Activated CD8-positive, alpha-beta T cell treated with anti-CD3 and anti-CD28 coated beads, Interleukin-2, amount 10 ng/mL, durations not matched to agents 7 days and 5 days (primary cell): ENCODE data around the gene SPIN1. TPM values are rescaled to one million over a fixed set of nuclear protein-coding genes. Genes with fewer than 3 reads are reported as not detected.

Experiments used
- ATAC-seq: fragments of 150-1000 bp; cut with Tn5 transposase; one replicate; pipeline ENCODE4 v1.10.0; 2021; ENCODE audit warnings: moderate library complexity
- CTCF ChIA-PET: fragments of 350-600 bp; sonication (Branson Sonifier 250); formaldehyde crosslinking; loops from one replicate; lab custom pipeline; 2021; ENCODE audit warnings: antibody characterized with exemption; lab: Charles Lee
- POLR2A ChIA-PET: fragments of 350-600 bp; sonication (Branson Sonifier 250); formaldehyde crosslinking; loops from one replicate; lab custom pipeline; 2021; ENCODE audit warnings: antibody characterized with exemption; lab: Charles Lee
- DNase-seq: peaks from one replicate; pipeline ENCODE4 v3.0.0-alpha.2; 2020
- H3K27ac Mint-ChIP-seq: one replicate; pipeline ENCODE4 v1.8.0; 2021; ENCODE audit warnings: mild to moderate bottlenecking, mixed read lengths
- H3K27me3 Mint-ChIP-seq: one replicate; pipeline ENCODE4 v1.8.0; 2021; ENCODE audit warnings: low read depth, mixed read lengths
- H3K36me3 Mint-ChIP-seq: one replicate; pipeline ENCODE4 v1.8.0; 2021; ENCODE audit warnings: low read depth, mixed read lengths
- H3K4me1 Mint-ChIP-seq: one replicate; pipeline ENCODE4 v1.8.0; 2021; ENCODE audit warnings: low read depth, mixed read lengths
- H3K4me3 Mint-ChIP-seq: one replicate; pipeline ENCODE4 v1.8.0; 2021; ENCODE audit warnings: mild to moderate bottlenecking, mixed read lengths
- H3K9me3 Mint-ChIP-seq: one replicate; pipeline ENCODE4 v1.8.0; 2022; ENCODE audit warnings: mixed read lengths; ENCODE audit not compliant: insufficient read depth
- total RNA-seq, 2 experiments: library from RNA; stranded (reverse); gene quantifications; one replicate each; pipeline ENCODE4 v1.2.3, GENCODE V29; 2021

SPIN1 gene
- total RNA-seq, 2 experiments from 2014 or later, result 50.5 to 54.4 TPM

DNA sequence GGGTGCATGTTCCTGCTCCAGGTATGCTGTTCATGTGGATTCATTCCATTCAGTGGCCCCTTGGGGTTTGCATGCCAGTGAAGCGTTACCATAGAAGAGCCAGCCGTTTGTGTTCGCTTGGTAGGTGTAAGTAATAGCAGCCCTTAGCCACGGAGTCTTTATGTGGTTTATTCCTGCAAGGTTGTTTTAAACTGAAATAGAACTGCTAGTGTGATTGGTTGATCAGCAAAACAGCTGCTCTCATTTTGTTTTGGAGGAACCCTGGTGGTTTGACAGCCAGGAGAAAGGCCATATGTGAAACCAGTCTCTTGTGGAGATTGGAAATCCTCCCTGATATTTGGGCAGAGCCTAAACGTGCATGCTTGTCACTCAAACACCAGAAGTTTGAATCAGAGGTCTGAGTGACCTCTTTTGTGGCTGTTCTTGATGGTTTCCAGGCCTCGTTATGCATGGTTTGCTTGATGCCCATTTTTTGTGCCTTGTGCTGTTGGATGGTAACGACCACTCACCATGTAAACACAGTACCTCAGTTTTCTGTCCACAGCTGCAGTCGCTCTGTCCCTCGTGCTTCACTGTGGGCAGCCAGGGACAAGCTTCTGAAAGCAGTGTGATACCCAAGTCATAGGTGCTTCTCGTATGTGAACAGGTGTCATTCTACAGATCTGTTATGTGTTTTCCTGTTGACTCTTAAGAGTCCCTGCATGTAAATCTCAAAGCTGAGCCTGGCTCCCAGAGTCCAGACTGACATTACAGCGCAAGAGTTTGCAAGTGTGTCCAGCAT lies 88.4 kb downstream of the SPIN1 start:
- POLR2A ChIA-PET, result interaction anchor here (0.6 kb wide), 1 partner anchor 519 kb away, joined by 3 read pairs; no protein-coding TSS in a partner anchor
- no peak overlapping the region for H3K4me3 Mint-ChIP-seq
- peaks cover 19% of the 10 kb centered on the region for H3K36me3 Mint-ChIP-seq
- ATAC-seq, result no peak
- DNase-seq, result no peak
- peaks cover 20% of the 10 kb centered on the region for H3K4me1 Mint-ChIP-seq
- H3K27ac Mint-ChIP-seq, result no peak overlapping the region
- H3K9me3 Mint-ChIP-seq, result no peaks in the 10 kb centered on the region
- no peaks in the 10 kb centered on the region for H3K27me3 Mint-ChIP-seq
- CTCF ChIA-PET, result no interaction called here

DNA sequence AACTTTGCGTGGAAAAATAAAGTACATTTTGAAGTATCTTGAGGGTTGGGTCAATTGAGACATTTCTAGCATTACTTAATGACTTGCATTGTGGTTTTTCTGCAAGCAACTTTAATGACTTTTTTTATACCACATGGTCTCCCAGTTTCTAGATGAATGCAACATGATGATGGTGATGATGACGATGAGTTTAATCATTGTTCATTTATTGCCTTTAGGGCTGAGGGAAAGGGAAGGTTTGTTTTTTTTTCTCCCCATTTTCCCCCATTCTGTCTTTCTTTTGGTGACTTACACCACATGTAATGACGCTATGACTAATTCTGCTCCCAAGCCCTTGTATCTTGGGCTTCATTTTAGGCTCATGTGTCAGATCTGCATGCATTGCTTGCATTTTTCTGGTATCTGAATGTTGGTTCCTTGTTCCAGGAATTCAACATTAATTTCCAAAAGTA lies 89.1 kb downstream of the SPIN1 start:
- CTCF ChIA-PET, result no interaction called here
- Mint-ChIP-seq H3K27me3 (no peaks in the 10 kb centered on the region), H3K4me3 (no peak overlapping the region), H3K9me3 (no peaks in the 10 kb centered on the region), H3K4me1 (peaks cover 20% of the 10 kb centered on the region), H3K36me3 (peaks cover 19% of the 10 kb centered on the region), H3K27ac (no peak overlapping the region)
- DNase-seq, result no peak
- no peak for ATAC-seq
- POLR2A ChIA-PET, result no interaction called here

GRCh38 chr9:88478246-88478645 lies 90.0 kb downstream of the SPIN1 start:
- Mint-ChIP-seq H3K4me3 (no peak overlapping the region), H3K9me3 (no peaks in the 10 kb centered on the region), H3K27me3 (no peaks in the 10 kb centered on the region), H3K4me1 (peaks cover 20% of the 10 kb centered on the region), H3K27ac (no peak overlapping the region), H3K36me3 (peaks cover 19% of the 10 kb centered on the region)
- DNase-seq (no peak), ATAC-seq (no peak)
- ChIA-PET CTCF (no interaction called here), POLR2A (no interaction called here)

GRCh38 chr9:88481933-88482332 lies 93.7 kb downstream of the SPIN1 start:
- Mint-ChIP-seq H3K36me3 (peaks cover 6% of the 10 kb centered on the region), H3K27ac (no peak overlapping the region), H3K4me1 (peaks cover 8% of the 10 kb centered on the region), H3K4me3 (no peak overlapping the region), H3K27me3 (no peaks in the 10 kb centered on the region), H3K9me3 (no peaks in the 10 kb centered on the region)
- DNase-seq, result no peak
- CTCF ChIA-PET, result no interaction called here
- no peak for ATAC-seq
- POLR2A ChIA-PET, result no interaction called here

- Mint-ChIP-seq H3K9me3 (no peaks in the 10 kb centered on the region), H3K27me3 (no peaks in the 10 kb centered on the region), H3K4me1 (no peaks in the 10 kb centered on the region), H3K4me3 (no peak overlapping the region), H3K36me3 (peaks cover 2% of the 10 kb centered on the region), H3K27ac (no peak overlapping the region)
- CTCF ChIA-PET, result no interaction called here
- DNase-seq (no peak), ATAC-seq (no peak)
- POLR2A ChIA-PET, result no interaction called here
These were observed 99.9 kb downstream of the SPIN1 start for GRCh38 chr9:88488166-88488565.

DNA sequence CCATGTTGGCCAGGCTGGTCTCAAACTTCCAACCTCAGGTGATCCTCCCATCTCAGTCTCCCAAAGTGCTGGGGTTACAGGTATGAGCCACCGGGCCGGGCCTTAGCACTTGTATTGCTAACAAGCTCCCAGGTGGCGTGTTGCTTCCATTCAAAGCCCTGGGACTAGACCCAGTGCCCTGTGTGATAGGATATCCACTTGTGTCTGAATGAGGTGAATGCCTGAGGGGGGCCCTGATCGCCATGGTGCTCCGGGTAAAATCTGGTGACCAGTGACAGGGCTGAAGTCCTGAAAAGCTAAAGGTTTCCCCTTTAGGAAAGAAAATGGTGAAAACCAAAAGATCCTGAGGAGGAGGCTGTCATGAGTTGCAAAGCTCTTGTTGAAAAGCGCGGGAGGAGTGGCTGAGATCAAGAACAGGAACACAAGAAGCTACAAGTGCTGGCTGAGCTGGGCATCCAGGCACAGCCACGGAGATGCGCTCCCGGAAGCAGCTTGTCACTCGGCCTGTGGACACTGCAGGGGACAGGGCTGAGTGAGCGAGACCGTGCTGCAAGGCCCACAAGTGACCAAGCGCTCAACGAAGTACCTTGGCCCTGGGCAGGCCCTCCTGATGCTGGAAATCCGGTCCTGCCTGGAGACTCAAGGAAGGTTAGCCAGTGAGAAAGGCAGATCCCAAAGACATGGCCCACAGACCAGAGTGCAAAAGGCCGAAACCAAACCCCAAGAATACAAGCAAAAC lies 106.9 kb downstream of the SPIN1 start:
- Mint-ChIP-seq H3K9me3 (no peaks in the 10 kb centered on the region), H3K4me3 (no peak overlapping the region), H3K4me1 (no peaks in the 10 kb centered on the region), H3K27me3 (no peaks in the 10 kb centered on the region), H3K36me3 (no peaks in the 10 kb centered on the region), H3K27ac (no peak overlapping the region)
- DNase-seq (no peak), ATAC-seq (no peak)
- ChIA-PET POLR2A (no interaction called here), CTCF (interaction anchor here (0.7 kb wide), 1 partner anchor 78 kb away, joined by 3 read pairs; no protein-coding TSS in a partner anchor)

DNA sequence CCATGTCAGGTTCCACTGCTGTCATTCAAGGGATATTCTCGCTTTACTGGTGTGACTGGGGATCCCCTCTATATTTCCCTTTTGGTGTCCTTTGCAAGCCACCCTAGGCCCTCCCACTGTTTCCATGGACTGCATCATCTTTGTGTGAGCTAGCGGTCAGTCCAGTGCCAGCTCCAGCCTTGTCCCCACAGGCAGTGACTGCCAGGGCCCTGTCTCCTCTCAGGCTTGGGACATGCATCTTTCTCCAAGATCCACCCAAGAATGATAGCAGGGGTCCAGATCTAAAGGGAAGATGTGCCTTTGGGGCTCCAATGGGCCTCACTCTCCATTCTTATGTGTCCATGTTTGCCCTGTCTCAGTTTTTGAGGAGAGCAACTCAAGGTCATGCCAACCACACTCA lies 109.0 kb downstream of the SPIN1 start:
- H3K9me3 Mint-ChIP-seq, result no peaks in the 10 kb centered on the region
- H3K4me3 Mint-ChIP-seq, result no peak overlapping the region
- DNase-seq, result no peak
- no peaks in the 10 kb centered on the region for H3K4me1 Mint-ChIP-seq
- POLR2A ChIA-PET, result no interaction called here
- no peak for ATAC-seq
- no peaks in the 10 kb centered on the region for H3K27me3 Mint-ChIP-seq
- no peak overlapping the region for H3K27ac Mint-ChIP-seq
- CTCF ChIA-PET, result no interaction called here
- H3K36me3 Mint-ChIP-seq, result no peaks in the 10 kb centered on the region

GRCh38 chr9:88498880-88499279 lies 110.6 kb downstream of the SPIN1 start:
- ChIA-PET CTCF (no interaction called here), POLR2A (no interaction called here)
- Mint-ChIP-seq H3K27me3 (no peaks in the 10 kb centered on the region), H3K4me1 (no peaks in the 10 kb centered on the region), H3K9me3 (no peaks in the 10 kb centered on the region), H3K36me3 (no peaks in the 10 kb centered on the region), H3K4me3 (no peak overlapping the region), H3K27ac (no peak overlapping the region)
- DNase-seq (no peak), ATAC-seq (no peak)

GRCh38 chr9:88501086-88501485 lies 112.8 kb downstream of the SPIN1 start:
- DNase-seq, result no peak
- no peaks in the 10 kb centered on the region for H3K4me1 Mint-ChIP-seq
- H3K27ac Mint-ChIP-seq, result no peak overlapping the region
- POLR2A ChIA-PET, result no interaction called here
- CTCF ChIA-PET, result no interaction called here
- no peak for ATAC-seq
- H3K4me3 Mint-ChIP-seq, result no peak overlapping the region
- H3K36me3 Mint-ChIP-seq, result no peaks in the 10 kb centered on the region
- H3K27me3 Mint-ChIP-seq, result peaks cover 5% of the 10 kb centered on the region
- H3K9me3 Mint-ChIP-seq, result no peaks in the 10 kb centered on the region

- Mint-ChIP-seq H3K36me3 (no peaks in the 10 kb centered on the region), H3K27ac (no peak overlapping the region), H3K4me1 (no peaks in the 10 kb centered on the region), H3K9me3 (no peaks in the 10 kb centered on the region), H3K27me3 (peaks cover 5% of the 10 kb centered on the region), H3K4me3 (no peak overlapping the region)
- POLR2A ChIA-PET, result no interaction called here
- CTCF ChIA-PET, result no interaction called here
- DNase-seq (no peak), ATAC-seq (no peak)
These were observed 114.3 kb downstream of the SPIN1 start for GRCh38 chr9:88502552-88503034.

DNA sequence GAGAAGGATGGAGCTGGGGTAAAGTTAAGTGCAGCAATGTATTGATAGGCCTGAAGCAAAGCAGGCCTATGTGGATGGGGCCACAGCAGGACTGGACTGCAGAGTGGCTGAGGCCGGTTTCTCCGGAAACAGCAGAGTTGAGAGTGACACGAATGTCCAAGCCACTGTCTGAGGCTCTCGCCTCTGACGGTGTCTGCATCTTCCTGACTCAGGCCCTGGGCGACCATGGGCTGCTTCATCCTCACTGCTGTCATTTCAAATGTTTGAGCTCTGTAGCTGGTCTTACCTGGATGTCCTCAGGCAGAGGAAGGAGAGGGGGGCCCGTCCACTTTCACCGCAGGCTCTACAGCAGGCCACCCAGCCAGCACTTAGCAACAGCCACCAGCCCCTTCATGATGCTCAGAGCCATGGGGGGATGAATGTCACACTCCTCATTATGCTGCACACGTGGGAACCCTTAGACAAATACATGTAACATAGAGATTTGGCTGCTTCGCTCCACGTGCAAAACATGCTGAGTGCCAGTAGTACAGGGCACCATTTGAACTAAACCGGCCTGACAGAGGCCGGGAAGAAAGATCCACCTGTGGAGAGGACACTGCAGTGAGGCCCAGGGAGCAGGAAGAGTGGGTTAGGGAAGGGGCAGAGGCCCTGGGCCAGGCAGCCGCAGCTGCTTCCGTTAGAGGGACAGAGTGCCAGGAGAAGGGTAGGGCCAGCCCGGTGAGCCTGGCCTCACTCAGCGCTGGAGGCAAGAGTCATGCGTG lies 115.0 kb downstream of the SPIN1 start:
- ATAC-seq (no peak), DNase-seq (no peak)
- ChIA-PET CTCF (no interaction called here), POLR2A (no interaction called here)
- H3K27ac Mint-ChIP-seq, result no peak overlapping the region
- no peaks in the 10 kb centered on the region for H3K36me3 Mint-ChIP-seq
- H3K4me3 Mint-ChIP-seq, result no peak overlapping the region
- H3K27me3 Mint-ChIP-seq, result peaks cover 5% of the 10 kb centered on the region
- no peaks in the 10 kb centered on the region for H3K9me3 Mint-ChIP-seq
- no peaks in the 10 kb centered on the region for H3K4me1 Mint-ChIP-seq
